Fibroblast of gingiva (primary cell): ENCODE measurements around the gene CLCN2.

Source experiments
- DNase-seq: peaks from one replicate; pipeline ENCODE4 v3.0.0-alpha.2; 2011; ENCODE audit warnings: low read depth

The CLCN2 gene

GRCh38 chr3:184296616-184297015, 64.8 kb downstream of the CLCN2 start:
- no peak for DNase-seq
